ENCODE measurements around the gene ZMIZ1.

The ZMIZ1 gene

GRCh38 chr10:79047584-79047874, 21.2 kb upstream of the ZMIZ1 start:
- TF ChIP-seq, protein P1, sequence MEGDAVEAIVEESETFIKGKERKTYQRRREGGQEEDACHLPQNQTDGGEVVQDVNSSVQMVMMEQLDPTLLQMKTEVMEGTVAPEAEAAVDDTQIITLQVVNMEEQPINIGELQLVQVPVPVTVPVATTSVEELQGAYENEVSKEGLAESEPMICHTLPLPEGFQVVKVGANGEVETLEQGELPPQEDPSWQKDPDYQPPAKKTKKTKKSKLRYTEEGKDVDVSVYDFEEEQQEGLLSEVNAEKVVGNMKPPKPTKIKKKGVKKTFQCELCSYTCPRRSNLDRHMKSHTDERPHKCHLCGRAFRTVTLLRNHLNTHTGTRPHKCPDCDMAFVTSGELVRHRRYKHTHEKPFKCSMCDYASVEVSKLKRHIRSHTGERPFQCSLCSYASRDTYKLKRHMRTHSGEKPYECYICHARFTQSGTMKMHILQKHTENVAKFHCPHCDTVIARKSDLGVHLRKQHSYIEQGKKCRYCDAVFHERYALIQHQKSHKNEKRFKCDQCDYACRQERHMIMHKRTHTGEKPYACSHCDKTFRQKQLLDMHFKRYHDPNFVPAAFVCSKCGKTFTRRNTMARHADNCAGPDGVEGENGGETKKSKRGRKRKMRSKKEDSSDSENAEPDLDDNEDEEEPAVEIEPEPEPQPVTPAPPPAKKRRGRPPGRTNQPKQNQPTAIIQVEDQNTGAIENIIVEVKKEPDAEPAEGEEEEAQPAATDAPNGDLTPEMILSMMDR (IDR thresholded peaks at IDR 0.05) = no peak

DNA sequence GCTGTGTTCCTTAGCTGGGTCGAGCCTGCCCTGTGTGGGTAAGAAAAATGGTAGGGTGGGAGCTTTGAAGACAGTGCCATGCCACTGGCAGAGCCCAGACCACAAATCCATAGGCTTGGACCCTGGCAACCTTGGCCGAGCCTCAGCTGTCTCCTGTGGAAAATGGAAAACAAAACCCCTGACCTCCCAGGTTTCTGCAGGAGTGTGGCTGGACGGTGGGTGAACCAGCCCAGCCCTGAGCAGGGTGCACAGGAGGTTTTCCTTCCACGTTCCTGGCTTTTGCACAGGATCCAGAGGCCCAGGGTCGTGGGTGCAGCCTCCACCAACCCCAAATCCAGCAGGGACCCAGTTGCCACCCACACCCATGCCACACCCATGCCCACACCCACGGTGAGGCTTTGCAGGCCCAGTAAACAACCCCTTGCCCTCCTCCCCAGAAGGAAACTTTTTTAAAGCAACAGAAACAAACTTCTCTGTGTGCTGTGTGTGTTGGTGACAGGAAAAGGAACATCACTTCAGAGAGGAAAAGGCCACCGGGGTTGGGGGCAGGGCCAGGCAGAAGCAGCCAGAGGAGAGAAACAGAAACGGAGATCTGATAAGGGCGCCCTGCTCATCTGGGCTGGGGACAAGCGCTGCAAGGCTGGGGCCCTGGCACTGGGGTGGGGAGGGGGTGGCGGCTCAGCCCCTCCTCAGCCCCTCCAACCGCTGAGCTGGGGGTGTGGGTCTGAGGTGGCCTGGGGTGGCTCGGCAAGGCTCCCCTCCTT, 20.7 kb upstream of the ZMIZ1 start:
- TF ChIP-seq, protein P1 (IDR thresholded peaks at IDR 0.05) = no peak

GRCh38 chr10:79048639-79049550, 19.9 kb upstream of the ZMIZ1 start:
- TF ChIP-seq, protein P1 (IDR thresholded peaks at IDR 0.05) = no peak

- TF ChIP-seq, protein P1 (IDR thresholded peaks at IDR 0.05) = no peak
Measured at GRCh38 chr10:79049931-79050895, 18.6 kb upstream of the ZMIZ1 start.

DNA sequence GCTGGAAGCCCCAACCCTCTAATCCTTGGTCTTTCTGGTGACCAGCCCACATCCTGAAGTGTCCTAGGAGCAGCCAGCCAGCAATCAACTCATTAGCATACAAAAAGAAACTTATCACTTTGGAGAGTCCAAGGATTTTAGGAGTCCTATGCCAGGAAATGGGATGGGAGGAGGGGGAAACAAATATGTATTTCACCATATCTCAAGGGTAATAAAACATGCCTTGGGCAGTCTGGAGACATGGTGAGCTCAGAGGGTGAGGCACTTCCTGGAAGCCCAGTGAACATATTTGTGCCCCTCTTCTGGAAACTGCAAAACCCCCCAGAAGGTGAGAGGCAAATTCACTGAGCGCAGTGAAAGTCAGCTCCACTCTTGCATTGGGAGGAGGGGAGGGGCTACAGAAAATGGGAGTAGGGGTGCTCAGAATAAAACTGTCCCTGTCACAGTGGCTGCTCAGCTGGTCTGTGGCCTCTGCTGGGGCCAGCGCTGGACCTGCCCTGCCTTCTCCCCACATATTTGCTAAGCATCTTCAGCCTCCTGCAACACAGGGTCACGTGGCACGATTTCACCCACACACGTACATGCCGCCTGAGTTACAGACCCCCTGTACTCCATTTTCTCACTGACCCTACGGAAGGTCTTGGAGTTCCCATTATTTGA, 17.7 kb upstream of the ZMIZ1 start:
- TF ChIP-seq, protein P1 (IDR thresholded peaks at IDR 0.05) = no peak

GRCh38 chr10:79051766-79052165, 17.0 kb upstream of the ZMIZ1 start:
- TF ChIP-seq, protein P1 (IDR thresholded peaks at IDR 0.05) = no peak

Data from LNCAP (cell line).